GM23338 (cell line): Measurements from ENCODE around the gene ADAMTSL2. TPM values are rescaled to one million over a fixed set of nuclear protein-coding genes. Genes with fewer than 3 reads are reported as not detected.

Source experiments
- ATAC-seq: fragments of 200-7000 bp; cut with Tn5 transposase; 3 replicates; pipeline ENCODE4 v1.9.1; 2020
- DNase-seq: peaks from one replicate; pipeline ENCODE4 v3.0.0-alpha.2; 2015; ENCODE audit warnings: low spot score
- H2AFZ ChIP-seq: fragments of 200-600 bp; sonication (generic); 2 replicates; pipeline ENCODE4 v1.8.0; 2016; ENCODE audit warnings: antibody characterized with exemption, mild to moderate bottlenecking, moderate library complexity
- H3F3A ChIP-seq: fragments of 200-600 bp; sonication (generic); replicated peaks from 2 replicates; pipeline ENCODE4 v1.8.0; 2017; ENCODE audit warnings: antibody characterized with exemption, mixed run types, low read depth
- H3K27ac ChIP-seq: fragments of 200-600 bp; sonication (generic); 2 replicates; pipeline ENCODE4 v1.6.1; 2016; ENCODE audit warnings: low read depth
- H3K27me3 ChIP-seq: fragments of 200-600 bp; sonication (generic); 2 replicates; pipeline ENCODE4 v1.8.0; 2016; ENCODE audit warnings: mild to moderate bottlenecking, mixed run types, moderate library complexity; ENCODE audit not compliant: insufficient read depth
- H3K36me3 ChIP-seq: fragments of 200-600 bp; sonication (generic); 2 replicates; pipeline ENCODE4 v1.8.0; 2016; ENCODE audit warnings: mild to moderate bottlenecking; ENCODE audit not compliant: insufficient read depth
- H3K4me1 ChIP-seq: fragments of 200-600 bp; sonication (generic); 2 replicates; pipeline ENCODE4 v1.8.0; 2016; ENCODE audit warnings: mild to moderate bottlenecking, moderate library complexity; ENCODE audit not compliant: insufficient read depth
- H3K4me2 ChIP-seq: fragments of 200-600 bp; sonication (generic); 2 replicates; pipeline ENCODE4 v1.7.1; 2017; ENCODE audit warnings: mixed run types
- H3K4me3 ChIP-seq: fragments of 200-600 bp; sonication (generic); 2 replicates; pipeline ENCODE4 v1.6.1; 2016; ENCODE audit warnings: mixed run types
- H3K79me2 ChIP-seq: fragments of 200-600 bp; sonication (generic); replicated peaks from 2 replicates; pipeline ENCODE4 v1.8.0; 2017; ENCODE audit warnings: mild to moderate bottlenecking; ENCODE audit not compliant: insufficient read depth
- H3K9me2 ChIP-seq: fragments of 200-600 bp; sonication (generic); 2 replicates; pipeline ENCODE4 v1.8.0; 2017; ENCODE audit not compliant: insufficient read depth
- H4K20me1 ChIP-seq: fragments of 200-600 bp; sonication (generic); replicated peaks from 2 replicates; pipeline ENCODE4 v1.8.0; 2017; ENCODE audit warnings: mild to moderate bottlenecking; ENCODE audit not compliant: insufficient read depth
- H3K27ac Mint-ChIP-seq: 2 replicates; pipeline ENCODE4 v1.8.0; 2020; ENCODE audit warnings: inconsistent platforms, mild to moderate bottlenecking, moderate library complexity, mixed read lengths
- H3K27me3 Mint-ChIP-seq: 3 replicates; pipeline ENCODE4 v1.8.0; 2022; ENCODE audit warnings: low read depth, mild to moderate bottlenecking, moderate library complexity, mixed read lengths, inconsistent platforms; ENCODE audit not compliant: insufficient read depth, poor library complexity
- H3K36me3 Mint-ChIP-seq: 3 replicates; pipeline ENCODE4 v1.8.0; 2021; ENCODE audit warnings: low read depth, mild to moderate bottlenecking, inconsistent platforms, moderate library complexity, mixed read lengths
- H3K4me1 Mint-ChIP-seq: 3 replicates; pipeline ENCODE4 v1.8.0; 2020; ENCODE audit warnings: mild to moderate bottlenecking, inconsistent platforms, mixed read lengths
- H3K4me3 Mint-ChIP-seq: 3 replicates; pipeline ENCODE4 v1.8.0; 2021; ENCODE audit warnings: moderate library complexity, mild to moderate bottlenecking, inconsistent platforms, mixed read lengths
- H3K9me3 Mint-ChIP-seq: 3 replicates; pipeline ENCODE4 v1.8.0; 2020; ENCODE audit warnings: moderate library complexity, mild to moderate bottlenecking, inconsistent platforms, mixed read lengths
- CREB1 ChIP-seq: fragments of 250-450 bp; sonication (Bioruptor Pico); IDR thresholded peaks from 2 replicates; pipeline ENCODE4 v1.5.0; 2020; ENCODE audit warnings: low read depth, mild to moderate bottlenecking, moderate library complexity
- CTCF ChIP-seq, 2 experiments: fragments of 200-600 bp in 1 of 2; sonication (generic) in 1 of 2; conservative IDR thresholded peaks; 2 replicates each; pipeline versions ENCODE4 v1.5.1 to v1.6.1; 2016 to 2017; ENCODE audit warnings: antibody characterized with exemption in 2 of 2, low read depth in 2 of 2, mild to moderate bottlenecking in 2 of 2, moderate library complexity in 1 of 2
- JUNB ChIP-seq: IDR thresholded peaks from one replicate; pipeline ENCODE4 v1.6.1; 2016; ENCODE audit warnings: antibody characterized with exemption; ENCODE audit not compliant: unreplicated experiment
- POLR2AphosphoS5 ChIP-seq: IDR thresholded peaks from 2 replicates; pipeline ENCODE4 v1.6.1; 2016; ENCODE audit warnings: antibody characterized with exemption, low read depth
- ZNF331 ChIP-seq: fragments of 250-450 bp; sonication (Bioruptor Pico); IDR thresholded peaks from 2 replicates; pipeline ENCODE4 v1.5.0; 2020; ENCODE audit warnings: low read depth, mild to moderate bottlenecking, moderate library complexity
- ZNF462 ChIP-seq: fragments of 250-450 bp; sonication (Bioruptor Pico); IDR thresholded peaks from 2 replicates; pipeline ENCODE4 v1.5.0; 2020; ENCODE audit warnings: mild to moderate bottlenecking, moderate library complexity
- polyA plus RNA-seq: library from polyadenylated mRNA; unstranded; fragments of >200 nt; fragmentation: Nextera tagmentation; extraction: Ambion mirVana; gene quantifications from 2 replicates; pipeline ENCODE4 v1.2.1, GENCODE V29; 2016
- total RNA-seq: library from RNA; depleted of rRNA; stranded (reverse); fragments of >200 nt; shearing (Covaris generic); gene quantifications from 2 replicates; pipeline ENCODE4 v1.2.3, GENCODE V29; 2014

Gene ADAMTSL2
- total and polyA plus RNA-seq, 2 experiments from 2014 or later: 0.15 to 0.66 TPM

GRCh38 chr9:133599470-133600173 lies 65.1 kb downstream of the ADAMTSL2 start:
- H3K4me3 ChIP-seq: no peak overlapping the region
- DNase-seq (no peak), ATAC-seq (no peak)
- no peaks in the 10 kb centered on the region for H3K79me2 ChIP-seq
- H3K36me3 ChIP-seq: no peaks in the 10 kb centered on the region
- H3K9me3 Mint-ChIP-seq: peaks cover 32% of the 10 kb centered on the region
- H2AFZ ChIP-seq: no peak overlapping the region
- peaks cover 19% of the 10 kb centered on the region for H3K4me1 Mint-ChIP-seq
- no peaks in the 10 kb centered on the region for H4K20me1 ChIP-seq
- H3K36me3 Mint-ChIP-seq: peaks cover 14% of the 10 kb centered on the region
- H3K4me1 ChIP-seq: no peaks in the 10 kb centered on the region
- peaks cover 5% of the 10 kb centered on the region for H3K27me3 Mint-ChIP-seq
- no peaks in the 10 kb centered on the region for H3K9me2 ChIP-seq
- H3K4me3 Mint-ChIP-seq: no peak overlapping the region
- H3K27ac Mint-ChIP-seq: no peak overlapping the region
- H3K4me2 ChIP-seq: no peak overlapping the region
- no peaks in the 10 kb centered on the region for H3K27me3 ChIP-seq
- TF ChIP-seq POLR2AphosphoS5 (no peak), ZNF462 (CRISPR knock-in tag) (no peak), ZNF331 (CRISPR knock-in tag) (no peak), CREB1 (CRISPR knock-in tag) (no peak), JUNB (no peak), CTCF (conservative IDR thresholded peaks at IDR 0.05; ENCODE audit: low read depth in 2 of 2) (no peak)
- peaks cover 6% of the 10 kb centered on the region; the same call in 1 of the 2 replicates for H3F3A ChIP-seq
- H3K27ac ChIP-seq: no peak overlapping the region
